GM18505 (cell line): ENCODE results near the gene CDH3.

Source experiments
- ATAC-seq: cut with Tn5 transposase; IDR thresholded peaks from one replicate; pipeline ENCODE4 v1.9.1; 2021; ENCODE audit not compliant: unreplicated experiment
- POLR2A ChIP-seq: IDR thresholded peaks from 4 replicates; pipeline ENCODE4 v1.6.1; 2011; ENCODE audit warnings: borderline replicate concordance; ENCODE audit not compliant: insufficient read depth, insufficient read length; ENCODE audit errors: extremely low read depth

Gene CDH3

GRCh38 chr16:68644715-68645493 lies at the start of gene CDH3:
TSS of gene CDH3 (plus strand) at chr16:68645310. CDS start at chr16:68645380, 70 bp downstream.
- ATAC-seq = no peak
- no peak for TF ChIP-seq POLR2A

DNA sequence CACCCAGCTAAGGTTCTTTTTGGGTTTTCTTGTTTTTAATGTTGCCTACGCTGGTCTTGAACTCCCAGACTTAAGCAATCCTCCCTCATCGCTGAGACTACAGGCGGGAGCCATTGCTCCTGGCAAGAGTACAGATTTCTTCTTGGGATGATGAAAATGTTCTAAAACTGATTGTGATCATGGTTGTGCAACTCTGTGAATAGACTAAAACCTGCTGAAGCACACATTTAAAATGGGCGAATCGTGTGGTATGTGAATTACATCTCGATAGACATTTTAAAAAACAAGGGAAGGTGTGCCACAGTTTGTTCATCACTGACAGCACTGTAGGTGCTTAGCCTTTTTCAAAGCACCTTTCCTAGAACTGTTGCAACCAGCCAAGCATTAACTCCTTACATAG lies 48.8 kb upstream of the CDH3 start:
- TF ChIP-seq POLR2A = no peak
- no peak for ATAC-seq

GRCh38 chr16:68599586-68599985 lies 45.5 kb upstream of the CDH3 start:
- no peak for ATAC-seq
- TF ChIP-seq POLR2A = no peak

DNA sequence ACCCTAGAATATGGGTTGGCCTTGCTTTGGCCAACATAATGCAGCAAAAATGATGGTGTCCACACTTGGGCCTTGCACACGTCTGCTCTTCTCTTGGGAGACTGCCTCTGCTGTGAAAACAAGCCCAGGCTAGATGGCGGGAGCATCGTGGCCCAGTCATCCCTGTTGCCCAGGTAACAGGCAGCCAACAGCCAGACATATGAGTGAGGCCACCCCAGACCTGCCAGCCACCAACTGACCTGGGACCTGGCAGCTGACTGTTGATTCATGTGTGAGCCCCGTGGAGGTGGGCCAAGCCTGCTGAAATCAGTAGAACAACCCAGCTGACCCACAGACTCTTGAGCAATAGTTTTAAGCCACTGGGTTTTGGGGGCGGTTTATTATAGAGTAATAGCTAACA lies 39.4 kb upstream of the CDH3 start:
- no peak for TF ChIP-seq POLR2A
- ATAC-seq = no peak

DNA sequence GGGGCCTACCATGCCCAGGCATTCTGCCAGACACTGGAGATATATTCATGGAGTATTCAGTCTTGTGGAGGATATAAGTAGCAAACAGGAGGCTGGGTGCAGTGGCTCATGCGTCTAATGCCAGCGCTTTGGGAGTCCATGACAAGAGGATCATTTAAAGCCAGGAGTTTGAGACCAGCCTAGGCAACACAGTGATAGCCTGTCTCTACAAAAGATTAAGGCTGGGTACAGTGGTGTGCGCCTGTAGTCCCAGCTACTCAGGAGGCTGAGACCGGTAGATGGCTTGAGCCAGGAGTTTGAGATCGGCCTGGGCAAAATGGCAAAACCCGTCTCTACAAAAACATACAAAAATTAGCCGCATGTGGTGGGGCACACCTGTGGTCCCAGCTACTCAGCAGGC lies 37.7 kb upstream of the CDH3 start:
- no peak for ATAC-seq

GRCh38 chr16:68608330-68608729 lies 36.8 kb upstream of the CDH3 start:
- TF ChIP-seq POLR2A = no peak
- ATAC-seq = no peak

More for the DNA sequence above, 37.7 kb upstream of the CDH3 start:
- no peak for TF ChIP-seq POLR2A

GRCh38 chr16:68612996-68613395 lies 32.1 kb upstream of the CDH3 start:
- no peak for ATAC-seq
- TF ChIP-seq POLR2A = no peak

GRCh38 chr16:68617734-68618133 lies 27.4 kb upstream of the CDH3 start:
- TF ChIP-seq POLR2A = no peak
- no peak for ATAC-seq

GRCh38 chr16:68626557-68626956 lies 18.6 kb upstream of the CDH3 start:
- ATAC-seq = no peak

GRCh38 chr16:68627951-68628425 lies 17.1 kb upstream of the CDH3 start:
- no peak for TF ChIP-seq POLR2A
- no peak for ATAC-seq

More at GRCh38 chr16:68626557-68626956, 18.6 kb upstream of the CDH3 start:
- no peak for TF ChIP-seq POLR2A

- TF ChIP-seq POLR2A = no peak
- no peak for ATAC-seq
Observed at GRCh38 chr16:68629351-68629910, 15.7 kb upstream of the CDH3 start.

DNA sequence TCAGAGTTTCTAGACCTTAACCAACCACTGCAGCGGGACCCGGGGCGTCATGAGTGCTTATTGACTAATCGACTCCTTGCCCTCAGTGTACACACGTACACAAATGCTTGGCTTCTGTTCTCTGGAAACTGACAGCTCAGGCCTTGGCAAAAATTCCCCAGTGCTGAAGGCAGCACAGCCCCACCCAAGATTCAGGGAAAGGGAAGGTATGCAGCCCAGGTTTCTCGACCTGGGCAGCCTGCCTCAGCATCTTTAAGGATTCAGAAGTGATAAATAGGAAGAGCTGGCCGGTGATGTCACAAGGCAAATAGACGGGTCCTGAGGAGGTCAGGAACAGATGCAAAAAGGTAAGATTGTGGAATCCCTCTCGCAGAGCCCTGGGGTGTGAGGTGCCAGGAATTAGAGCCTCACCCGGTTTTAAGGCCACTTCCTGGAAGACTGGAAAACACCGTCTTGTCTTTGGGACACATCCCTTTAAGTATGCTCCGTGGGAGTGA lies 9.0 kb upstream of the CDH3 start:
- TF ChIP-seq POLR2A = no peak
- no peak for ATAC-seq

DNA sequence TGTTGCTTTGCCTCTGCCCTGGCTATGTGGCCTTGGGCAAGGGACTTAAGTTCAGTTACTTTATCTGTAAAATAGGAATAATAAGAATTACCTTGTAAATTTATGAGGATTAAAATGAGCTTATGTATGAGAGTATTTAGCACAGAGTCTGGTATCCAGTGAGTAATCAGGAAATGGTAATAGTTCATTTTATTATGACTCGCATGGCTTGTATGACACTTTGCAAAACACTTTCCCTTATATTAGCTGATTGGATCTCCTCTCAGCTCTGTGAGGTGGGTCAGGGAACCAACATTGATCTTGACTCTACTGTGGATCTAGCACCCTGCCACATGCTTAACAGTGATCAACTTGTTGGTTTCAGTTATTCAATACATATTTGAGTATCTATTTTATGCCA lies 8.3 kb upstream of the CDH3 start:
- no peak for TF ChIP-seq POLR2A
- no peak for ATAC-seq

DNA sequence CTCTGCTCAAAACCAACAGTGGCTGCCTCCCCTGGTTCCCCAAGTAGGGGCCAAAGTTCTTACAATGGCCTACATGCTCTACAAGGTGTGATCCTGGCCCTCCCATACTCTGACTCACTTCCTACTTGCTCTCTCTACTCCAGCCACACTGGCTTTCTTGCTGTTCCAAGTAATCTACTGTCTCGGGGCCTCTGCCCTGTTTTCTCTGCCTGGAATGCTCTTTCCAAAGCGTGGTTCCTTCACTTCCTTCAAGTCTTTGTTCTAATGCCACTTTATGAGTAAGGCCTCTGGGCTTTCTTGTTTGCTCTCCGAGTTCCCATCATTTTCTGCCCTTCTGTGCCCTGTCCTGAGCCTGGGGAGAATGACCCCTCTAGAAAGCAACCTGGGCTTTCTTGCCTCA lies 4.1 kb upstream of the CDH3 start:
- ATAC-seq = no peak
- TF ChIP-seq POLR2A = no peak
